Kidney epithelial cell (primary cell): ENCODE results near the gene LGR5. TPM values are rescaled to one million over a fixed set of nuclear protein-coding genes. Genes with fewer than 3 reads are reported as not detected.
A peak's percentile ranks its signal among the peaks of the same experiment; 100 is the strongest.
"Not testable (repeated sequence)": the region's sequence is repeated elsewhere in the genome, so short reads cannot be mapped to it uniquely, and the experiment has no call there.

Experiments
- DNase-seq: peaks from one replicate; pipeline ENCODE4 v3.0.0-alpha.2; 2010; ENCODE audit warnings: low read depth
- H3K27me3 ChIP-seq: 2 replicates; pipeline ENCODE4 v1.6.0; 2011; ENCODE audit warnings: low read length; ENCODE audit not compliant: control insufficient read depth, insufficient read depth
- H3K36me3 ChIP-seq: 2 replicates; pipeline ENCODE4 v1.5.1; 2011; ENCODE audit warnings: low read length; ENCODE audit not compliant: control insufficient read depth, insufficient read depth
- H3K4me3 ChIP-seq: 2 replicates; pipeline ENCODE4 v1.5.1; 2011; ENCODE audit warnings: low read depth, mild to moderate bottlenecking, control low read depth, low read length
- CTCF ChIP-seq: IDR thresholded peaks from 2 replicates; pipeline ENCODE4 v1.5.1; 2011; ENCODE audit warnings: mild to moderate bottlenecking, moderate library complexity, low read length, control low read depth, inconsistent platforms; ENCODE audit not compliant: insufficient read depth, poor library complexity, severe bottlenecking
- total RNA-seq: library from RNA; depleted of rRNA; stranded (reverse); fragments of >200 nt; gene quantifications from 2 replicates; pipeline ENCODE4 v1.2.3, GENCODE V29; 2015

The LGR5 gene
- total RNA-seq, 1 donor from 2014 or later, result not detected

GRCh38 chr12:71556875-71557274 lies 117.3 kb downstream of the LGR5 start:
- Histone ChIP-seq H3K27me3 (no peaks in the 10 kb centered on the region), H3K4me3 (no peak overlapping the region), H3K36me3 (no peaks in the 10 kb centered on the region)
- peak; percentile 88 for DNase-seq
- TF ChIP-seq CTCF, result no peak

GRCh38 chr12:71558445-71558844 lies 118.8 kb downstream of the LGR5 start:
- H3K27me3 ChIP-seq, result no peaks in the 10 kb centered on the region
- H3K4me3 ChIP-seq, result no peak overlapping the region
- DNase-seq, result no peak
- TF ChIP-seq CTCF, result no peak
- H3K36me3 ChIP-seq, result no peaks in the 10 kb centered on the region

GRCh38 chr12:71562676-71563595 lies 123.3 kb downstream of the LGR5 start:
- H3K27me3 ChIP-seq, result no peaks in the 10 kb centered on the region
- no peak for TF ChIP-seq CTCF

GRCh38 chr12:71565535-71565934 lies 125.9 kb downstream of the LGR5 start:
- TF ChIP-seq CTCF, result no peak
- no peaks in the 10 kb centered on the region for H3K27me3 ChIP-seq
- DNase-seq, result no peak
- no peaks in the 10 kb centered on the region for H3K36me3 ChIP-seq
- H3K4me3 ChIP-seq, result no peak overlapping the region

More at GRCh38 chr12:71562676-71563595, 123.3 kb downstream of the LGR5 start:
- H3K4me3 ChIP-seq, result no peak overlapping the region
- DNase-seq, result no peak
- no peaks in the 10 kb centered on the region for H3K36me3 ChIP-seq

GRCh38 chr12:71566655-71567054 lies 127.1 kb downstream of the LGR5 start:
- Histone ChIP-seq H3K36me3 (no peaks in the 10 kb centered on the region), H3K27me3 (no peaks in the 10 kb centered on the region), H3K4me3 (no peak overlapping the region)
- no peak for TF ChIP-seq CTCF
- no peak for DNase-seq

- H3K4me3 ChIP-seq, result no peak overlapping the region
- H3K27me3 ChIP-seq, result no peaks in the 10 kb centered on the region
- no peaks in the 10 kb centered on the region for H3K36me3 ChIP-seq
- no peak for TF ChIP-seq CTCF
- DNase-seq, result no peak
These were observed 127.9 kb downstream of the LGR5 start for GRCh38 chr12:71567537-71567936.

- not testable (repeated sequence) for H3K4me3 ChIP-seq, DNase-seq, H3K27me3 ChIP-seq, H3K36me3 ChIP-seq
These were observed 130.3 kb downstream of the LGR5 start for GRCh38 chr12:71569885-71570284.
